Measurements from ENCODE around the gene ISL1.

- TF ChIP-seq CTCF (IDR thresholded peaks at IDR 0.05) (no peak), TCF7L2 (IDR thresholded peaks at IDR 0.05; ENCODE audit: low read depth, low read length) (no peak)
Measured at GRCh38 chr5:51397996-51398395, 14.7 kb downstream of the ISL1 start.
